ENCODE measurements around the gene GMDS.

The GMDS gene

DNA sequence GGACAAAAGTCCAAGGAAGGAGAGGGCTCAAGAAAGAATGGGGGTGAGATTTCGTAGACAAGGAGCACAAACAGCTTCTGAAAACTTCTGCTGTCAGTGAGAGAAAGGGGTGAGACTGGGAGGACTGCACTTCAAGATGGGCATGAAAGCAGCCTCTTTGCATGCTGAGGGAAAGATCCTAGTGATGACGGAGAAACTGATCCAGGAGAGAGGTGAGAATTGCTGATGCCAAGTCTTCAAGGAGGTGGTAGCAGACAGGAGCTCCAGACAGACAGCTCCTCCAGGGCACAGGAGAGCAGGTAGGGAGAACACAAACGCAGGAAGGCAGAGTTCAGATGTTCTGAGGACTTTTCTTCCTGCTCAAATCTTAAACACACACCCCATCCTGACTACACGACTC, 303.9 kb downstream of the GMDS start:
- Histone ChIP-seq H4K20me1 (ENCODE audit: insufficient read depth, low read length) (no peaks in the 10 kb centered on the region), H3K4me2 (ENCODE audit: insufficient read depth, low read length) (no peak overlapping the region), H3K79me2 (ENCODE audit: insufficient read depth, low read length) (no peaks in the 10 kb centered on the region), H3K27me3 (ENCODE audit: insufficient read depth, low read length, poor library complexity) (no peaks in the 10 kb centered on the region), H3K9me3 (ENCODE audit: insufficient read depth, low read length, severe bottlenecking) (no peaks in the 10 kb centered on the region), H3K36me3 (ENCODE audit: insufficient read depth, low read length) (no peaks in the 10 kb centered on the region), H3K4me1 (ENCODE audit: insufficient read depth, low read length) (no peaks in the 10 kb centered on the region), H3K4me3 (ENCODE audit: low read depth in 1 of 2, low read length in 2 of 2) (no peak overlapping the region), H3K27ac (ENCODE audit: low read length) (no peak overlapping the region), H3K9ac (ENCODE audit: low read depth, low read length) (no peak overlapping the region), H2AFZ (ENCODE audit: low read depth, low read length) (no peak overlapping the region)
- no peak for DNase-seq
- no peak for ATAC-seq (ENCODE audit: insufficient read depth, low read depth)
- TF ChIP-seq, protein P1, sequence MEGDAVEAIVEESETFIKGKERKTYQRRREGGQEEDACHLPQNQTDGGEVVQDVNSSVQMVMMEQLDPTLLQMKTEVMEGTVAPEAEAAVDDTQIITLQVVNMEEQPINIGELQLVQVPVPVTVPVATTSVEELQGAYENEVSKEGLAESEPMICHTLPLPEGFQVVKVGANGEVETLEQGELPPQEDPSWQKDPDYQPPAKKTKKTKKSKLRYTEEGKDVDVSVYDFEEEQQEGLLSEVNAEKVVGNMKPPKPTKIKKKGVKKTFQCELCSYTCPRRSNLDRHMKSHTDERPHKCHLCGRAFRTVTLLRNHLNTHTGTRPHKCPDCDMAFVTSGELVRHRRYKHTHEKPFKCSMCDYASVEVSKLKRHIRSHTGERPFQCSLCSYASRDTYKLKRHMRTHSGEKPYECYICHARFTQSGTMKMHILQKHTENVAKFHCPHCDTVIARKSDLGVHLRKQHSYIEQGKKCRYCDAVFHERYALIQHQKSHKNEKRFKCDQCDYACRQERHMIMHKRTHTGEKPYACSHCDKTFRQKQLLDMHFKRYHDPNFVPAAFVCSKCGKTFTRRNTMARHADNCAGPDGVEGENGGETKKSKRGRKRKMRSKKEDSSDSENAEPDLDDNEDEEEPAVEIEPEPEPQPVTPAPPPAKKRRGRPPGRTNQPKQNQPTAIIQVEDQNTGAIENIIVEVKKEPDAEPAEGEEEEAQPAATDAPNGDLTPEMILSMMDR (IDR thresholded peaks at IDR 0.05; ENCODE audit: borderline replicate concordance, extremely low read depth, low read length, poor library complexity, severe bottlenecking), result no peak
- TF ChIP-seq EZH2 (IDR thresholded peaks at IDR 0.05; ENCODE audit: borderline replicate concordance, low read depth, low read length, severe bottlenecking), result no peak

DNA sequence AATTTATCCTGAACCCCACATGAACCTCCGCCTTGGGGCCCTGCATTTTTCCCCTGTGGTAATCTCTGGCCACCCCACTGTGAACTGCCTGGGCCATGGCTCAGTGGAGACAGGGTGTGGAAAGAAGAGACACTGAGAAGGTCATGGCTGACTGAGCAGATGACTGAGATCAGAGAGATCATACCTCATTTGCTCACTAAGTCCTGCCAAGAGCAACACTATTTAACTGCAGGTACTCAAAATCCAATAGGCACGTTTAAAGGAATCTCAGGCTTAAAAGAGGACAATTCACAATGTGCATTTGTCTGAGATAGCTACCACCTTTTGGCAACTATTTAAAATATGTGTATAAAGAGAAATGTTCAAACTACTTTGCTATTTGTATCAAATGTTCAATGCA, 305.0 kb downstream of the GMDS start:
- ATAC-seq (ENCODE audit: insufficient read depth, low read depth), result no peak
- Histone ChIP-seq H3K36me3 (ENCODE audit: insufficient read depth, low read length) (no peaks in the 10 kb centered on the region), H3K9ac (ENCODE audit: low read depth, low read length) (no peak overlapping the region), H3K9me3 (ENCODE audit: insufficient read depth, low read length, severe bottlenecking) (no peaks in the 10 kb centered on the region), H3K4me1 (ENCODE audit: insufficient read depth, low read length) (no peaks in the 10 kb centered on the region), H3K4me2 (ENCODE audit: insufficient read depth, low read length) (no peak overlapping the region), H4K20me1 (ENCODE audit: insufficient read depth, low read length) (no peaks in the 10 kb centered on the region), H3K4me3 (ENCODE audit: low read depth in 1 of 2, low read length in 2 of 2) (no peak overlapping the region), H2AFZ (ENCODE audit: low read depth, low read length) (no peak overlapping the region), H3K27me3 (ENCODE audit: insufficient read depth, low read length, poor library complexity) (no peaks in the 10 kb centered on the region), H3K27ac (ENCODE audit: low read length) (no peak overlapping the region), H3K79me2 (ENCODE audit: insufficient read depth, low read length) (no peaks in the 10 kb centered on the region)
- no peak for DNase-seq
- no peak for TF ChIP-seq EZH2 (IDR thresholded peaks at IDR 0.05; ENCODE audit: borderline replicate concordance, low read depth, low read length, severe bottlenecking)
- TF ChIP-seq, protein P1 (IDR thresholded peaks at IDR 0.05; ENCODE audit: borderline replicate concordance, extremely low read depth, low read length, poor library complexity, severe bottlenecking), result no peak

DNA sequence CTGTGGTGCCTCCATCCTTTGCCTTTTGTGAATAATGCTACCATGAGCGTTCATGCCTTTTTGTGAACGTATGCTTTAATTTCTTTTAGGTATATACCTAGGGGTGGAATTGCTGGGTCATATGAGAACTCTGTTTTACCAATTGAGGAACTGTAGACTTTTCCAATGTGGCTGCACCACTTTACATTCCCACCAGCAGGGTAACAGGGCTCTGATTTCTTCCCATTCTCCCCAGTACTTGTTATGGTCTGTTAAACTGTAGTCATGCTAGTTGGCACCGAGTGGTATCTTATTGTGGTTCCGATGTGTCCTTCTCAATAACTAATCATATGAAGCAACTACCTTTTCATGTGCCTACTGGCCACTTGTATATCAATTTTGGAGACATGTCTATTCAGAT, 312.1 kb downstream of the GMDS start:
- Histone ChIP-seq H3K4me1 (ENCODE audit: insufficient read depth, low read length) (no peaks in the 10 kb centered on the region), H3K4me3 (ENCODE audit: low read depth in 1 of 2, low read length in 2 of 2) (no peak overlapping the region), H3K9ac (ENCODE audit: low read depth, low read length) (no peak overlapping the region), H3K27ac (ENCODE audit: low read length) (no peak overlapping the region), H3K79me2 (ENCODE audit: insufficient read depth, low read length) (no peaks in the 10 kb centered on the region), H3K9me3 (ENCODE audit: insufficient read depth, low read length, severe bottlenecking) (no peaks in the 10 kb centered on the region), H3K36me3 (ENCODE audit: insufficient read depth, low read length) (peaks cover 7% of the 10 kb centered on the region; the same call in 1 of the 2 replicates), H3K27me3 (ENCODE audit: insufficient read depth, low read length, poor library complexity) (no peaks in the 10 kb centered on the region), H3K4me2 (ENCODE audit: insufficient read depth, low read length) (no peak overlapping the region), H2AFZ (ENCODE audit: low read depth, low read length) (no peak overlapping the region), H4K20me1 (ENCODE audit: insufficient read depth, low read length) (no peaks in the 10 kb centered on the region)
- TF ChIP-seq EZH2 (IDR thresholded peaks at IDR 0.05; ENCODE audit: borderline replicate concordance, low read depth, low read length, severe bottlenecking), result no peak
- TF ChIP-seq, protein P1 (IDR thresholded peaks at IDR 0.05; ENCODE audit: borderline replicate concordance, extremely low read depth, low read length, poor library complexity, severe bottlenecking), result no peak
- DNase-seq (no peak), ATAC-seq (ENCODE audit: insufficient read depth, low read depth) (no peak)

DNA sequence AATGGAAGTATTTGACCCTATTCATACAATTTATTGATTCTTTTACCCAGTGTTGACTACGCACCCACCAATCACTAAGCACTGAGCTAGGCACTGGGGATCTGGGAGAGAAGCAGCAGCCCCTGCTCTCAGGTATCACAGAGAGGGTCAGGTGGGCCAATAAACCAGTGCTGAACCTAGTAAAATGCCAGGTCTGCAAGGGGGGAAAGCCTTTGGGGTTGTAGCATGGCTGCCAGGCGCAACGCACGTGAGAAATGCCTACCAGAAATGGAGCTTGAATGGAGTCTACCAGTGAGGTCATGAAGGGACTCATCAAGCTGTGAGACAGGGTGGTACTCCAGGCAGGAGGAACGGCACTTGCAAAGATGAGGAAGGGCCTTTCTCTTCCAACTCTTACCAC, 313.6 kb downstream of the GMDS start:
- H2AFZ ChIP-seq (ENCODE audit: low read depth, low read length), result no peak overlapping the region
- ATAC-seq (ENCODE audit: insufficient read depth, low read depth), result no peak
- no peak overlapping the region for H3K4me3 ChIP-seq (ENCODE audit: low read depth in 1 of 2, low read length in 2 of 2)
- DNase-seq, result no peak
- no peak overlapping the region for H3K27ac ChIP-seq (ENCODE audit: low read length)
- TF ChIP-seq, protein P1 (IDR thresholded peaks at IDR 0.05; ENCODE audit: borderline replicate concordance, extremely low read depth, low read length, poor library complexity, severe bottlenecking), result no peak
- no peak for TF ChIP-seq EZH2 (IDR thresholded peaks at IDR 0.05; ENCODE audit: borderline replicate concordance, low read depth, low read length, severe bottlenecking)
- H3K36me3 ChIP-seq (ENCODE audit: insufficient read depth, low read length), result peaks cover 11% of the 10 kb centered on the region; the same call in 1 of the 2 replicates
- H3K4me2 ChIP-seq (ENCODE audit: insufficient read depth, low read length), result no peak overlapping the region
- H3K27me3 ChIP-seq (ENCODE audit: insufficient read depth, low read length, poor library complexity), result no peaks in the 10 kb centered on the region
- no peak overlapping the region for H3K9ac ChIP-seq (ENCODE audit: low read depth, low read length)
- no peaks in the 10 kb centered on the region for H4K20me1 ChIP-seq (ENCODE audit: insufficient read depth, low read length)
- H3K9me3 ChIP-seq (ENCODE audit: insufficient read depth, low read length, severe bottlenecking), result no peaks in the 10 kb centered on the region
- H3K79me2 ChIP-seq (ENCODE audit: insufficient read depth, low read length), result no peaks in the 10 kb centered on the region
- no peaks in the 10 kb centered on the region for H3K4me1 ChIP-seq (ENCODE audit: insufficient read depth, low read length)

Data from DND-41 (cell line).